ENCODE results near the gene SLC35G2.

DNA sequence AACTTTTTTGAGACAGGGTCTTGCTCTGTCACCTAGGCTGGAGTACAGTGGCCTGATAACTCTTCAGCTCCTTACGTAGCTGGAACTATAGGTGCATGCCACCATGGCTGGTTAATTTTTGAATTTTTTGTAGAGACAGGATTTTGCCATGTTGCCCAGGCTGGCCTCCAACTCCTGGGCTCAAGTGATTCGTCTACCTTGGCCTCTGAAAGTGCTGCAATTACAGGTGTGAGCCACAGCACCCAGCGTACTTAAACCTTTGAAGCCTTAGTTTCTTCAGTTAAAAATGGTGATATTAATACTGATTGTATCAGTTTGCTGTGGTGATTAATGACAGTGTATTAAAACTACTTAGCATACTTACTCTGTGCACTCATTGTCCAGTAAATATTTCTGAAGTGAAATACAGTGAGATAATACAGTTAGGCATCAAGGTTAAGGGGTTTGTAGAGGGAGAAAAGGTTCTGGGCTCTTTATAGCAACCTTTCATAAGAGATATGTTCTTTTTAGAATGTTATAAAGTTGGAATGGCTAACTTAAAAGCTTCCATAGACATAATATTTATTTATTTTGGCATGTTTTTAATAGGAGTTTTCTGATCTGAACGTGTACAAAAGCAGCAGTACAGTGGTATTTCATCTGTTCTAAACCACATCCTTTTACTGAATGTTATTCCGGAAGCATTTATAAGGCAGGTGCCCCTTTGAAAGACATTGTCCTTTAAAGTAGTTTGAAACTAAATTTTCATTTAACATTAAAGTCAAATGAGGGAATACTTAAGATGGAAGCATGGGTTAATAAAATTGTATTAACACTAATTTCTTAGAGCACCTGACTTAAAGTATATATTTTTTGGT, 66.7 kb downstream of the SLC35G2 start:
- TF ChIP-seq POLR2A (IDR thresholded peaks at IDR 0.05; ENCODE audit: low read depth, low read length) (no peak), EZH2 (IDR thresholded peaks at IDR 0.05; ENCODE audit: borderline replicate concordance, low read depth, low read length, severe bottlenecking) (no peak)
- TF ChIP-seq, protein P1, sequence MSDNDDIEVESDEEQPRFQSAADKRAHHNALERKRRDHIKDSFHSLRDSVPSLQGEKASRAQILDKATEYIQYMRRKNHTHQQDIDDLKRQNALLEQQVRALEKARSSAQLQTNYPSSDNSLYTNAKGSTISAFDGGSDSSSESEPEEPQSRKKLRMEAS (IDR thresholded peaks at IDR 0.05; ENCODE audit: insufficient read depth, insufficient read length): no peak

All from endothelial cell of umbilical vein (primary cell).